HEK293 (cell line): Measurements from ENCODE around the gene TNNT3.

ENCODE experiments used
- CTCF ChIP-seq: fragments of 450-650 bp; formaldehyde crosslinking; IDR thresholded peaks from 2 replicates; pipeline ENCODE4 v1.5.1; 2016; ENCODE audit warnings: missing biosample characterization, missing genetic modification characterization
- KLF16 ChIP-seq: fragments of 450-650 bp; formaldehyde crosslinking; IDR thresholded peaks from 2 replicates; pipeline ENCODE4 v1.5.1; 2017; ENCODE audit warnings: missing biosample characterization, missing genetic modification characterization
- SALL2 ChIP-seq: fragments of 450-650 bp; formaldehyde crosslinking; IDR thresholded peaks from 2 replicates; pipeline ENCODE4 v1.5.0; 2017; ENCODE audit warnings: missing biosample characterization, mild to moderate bottlenecking, missing genetic modification characterization, borderline replicate concordance
- ZNF121 ChIP-seq: fragments of 450-650 bp; formaldehyde crosslinking; IDR thresholded peaks from 2 replicates; pipeline ENCODE4 v1.5.1; 2016; ENCODE audit warnings: missing biosample characterization, missing genetic modification characterization
- ZNF221 ChIP-seq: fragments of 450-650 bp; formaldehyde crosslinking; IDR thresholded peaks from 2 replicates; pipeline ENCODE4 v1.5.1; 2017; ENCODE audit warnings: missing biosample characterization, missing genetic modification characterization, borderline replicate concordance
- ZNF548 ChIP-seq: fragments of 450-650 bp; formaldehyde crosslinking; IDR thresholded peaks from 2 replicates; pipeline ENCODE4 v1.5.1; 2016; ENCODE audit warnings: missing biosample characterization, missing genetic modification characterization
- ZNF707 ChIP-seq: fragments of 450-650 bp; formaldehyde crosslinking; IDR thresholded peaks from 2 replicates; pipeline ENCODE4 v1.5.1; 2016; ENCODE audit warnings: missing biosample characterization, missing genetic modification characterization
- ZXDB ChIP-seq: fragments of 450-650 bp; formaldehyde crosslinking; IDR thresholded peaks from 2 replicates; pipeline ENCODE4 v1.5.1; 2016; ENCODE audit warnings: missing biosample characterization, missing genetic modification characterization
- TF ChIP-seq, protein P1 (sequence below): fragments of 450-650 bp; IDR thresholded peaks from 2 replicates; pipeline ENCODE4 v1.5.1; 2018; ENCODE audit warnings: missing biosample characterization, missing genetic modification characterization

- TF ChIP-seq, protein P1, sequence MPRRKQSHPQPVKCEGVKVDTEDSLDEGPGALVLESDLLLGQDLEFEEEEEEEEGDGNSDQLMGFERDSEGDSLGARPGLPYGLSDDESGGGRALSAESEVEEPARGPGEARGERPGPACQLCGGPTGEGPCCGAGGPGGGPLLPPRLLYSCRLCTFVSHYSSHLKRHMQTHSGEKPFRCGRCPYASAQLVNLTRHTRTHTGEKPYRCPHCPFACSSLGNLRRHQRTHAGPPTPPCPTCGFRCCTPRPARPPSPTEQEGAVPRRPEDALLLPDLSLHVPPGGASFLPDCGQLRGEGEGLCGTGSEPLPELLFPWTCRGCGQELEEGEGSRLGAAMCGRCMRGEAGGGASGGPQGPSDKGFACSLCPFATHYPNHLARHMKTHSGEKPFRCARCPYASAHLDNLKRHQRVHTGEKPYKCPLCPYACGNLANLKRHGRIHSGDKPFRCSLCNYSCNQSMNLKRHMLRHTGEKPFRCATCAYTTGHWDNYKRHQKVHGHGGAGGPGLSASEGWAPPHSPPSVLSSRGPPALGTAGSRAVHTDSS (tag by site-specific recombination): no peak
- TF ChIP-seq ZNF548 (tag by site-specific recombination) (no peak), ZXDB (no peak), KLF16 (tag by site-specific recombination) (no peak), CTCF (tag by site-specific recombination) (no peak), SALL2 (tag by site-specific recombination) (no peak), ZNF121 (tag by site-specific recombination) (no peak), ZNF707 (no peak), ZNF221 (no peak)
Measured at GRCh38 chr11:1932105-1932480, 12.6 kb downstream of the TNNT3 start.
